CD4-positive, alpha-beta memory T cell (primary cell): ENCODE results near the gene TSHZ2. TPM values are rescaled to one million over a fixed set of nuclear protein-coding genes. Genes with fewer than 3 reads are reported as not detected.

ENCODE experiments used
- CTCF ChIA-PET: fragments of 350-600 bp; sonication (Branson Sonifier 250); formaldehyde crosslinking; loops from one replicate; lab custom pipeline; 2021; ENCODE audit warnings: inconsistent platforms; ENCODE audit not compliant: partially characterized antibody; lab: Charles Lee
- POLR2A ChIA-PET: fragments of 350-600 bp; sonication (Branson Sonifier 250); formaldehyde crosslinking; loops from one replicate; lab custom pipeline; 2021; ENCODE audit not compliant: partially characterized antibody; lab: Charles Lee
- DNase-seq, 5 donors: peaks; one replicate each; pipeline versions ENCODE4 v3.0.0 to v3.0.0-alpha.2; 2020 to 2022; ENCODE audit warnings: mixed read lengths in 1 of 5
- H3K27ac ChIP-seq: one replicate; pipeline ENCODE4 v1.7.0; 2013; ENCODE audit warnings: low read depth, low read length
- H3K27me3 ChIP-seq: 2 replicates; pipeline ENCODE4 v1.7.0; 2013; ENCODE audit warnings: mild to moderate bottlenecking, low read length, moderate library complexity; ENCODE audit not compliant: insufficient read depth
- H3K36me3 ChIP-seq: 2 replicates; pipeline ENCODE4 v1.7.0; 2013; ENCODE audit warnings: mild to moderate bottlenecking, low read length, moderate library complexity; ENCODE audit not compliant: insufficient read depth
- H3K4me1 ChIP-seq: 2 replicates; pipeline ENCODE4 v1.7.0; 2013; ENCODE audit warnings: mild to moderate bottlenecking, low read length, moderate library complexity; ENCODE audit not compliant: insufficient read depth
- H3K4me3 ChIP-seq, 2 donors: one replicate each; pipeline ENCODE4 v1.7.0; 2013; ENCODE audit warnings: low read length in 2 of 2, mild to moderate bottlenecking in 1 of 2
- H3K9me3 ChIP-seq, 2 donors: one replicate each; pipeline ENCODE4 v1.7.0; 2013; ENCODE audit warnings: low read length in 2 of 2, control low read depth in 1 of 2; ENCODE audit not compliant: control insufficient read depth in 1 of 2
- H3K27ac Mint-ChIP-seq, 7 donors: one replicate each; pipeline ENCODE4 v1.8.0; 2020 to 2021; ENCODE audit warnings: mixed read lengths in 7 of 7, mild to moderate bottlenecking in 6 of 7, inconsistent platforms in 3 of 7, moderate library complexity in 3 of 7
- H3K27me3 Mint-ChIP-seq, 2 donors: one replicate each; pipeline ENCODE4 v1.8.0; 2020 to 2021; ENCODE audit warnings: mixed read lengths in 2 of 2
- H3K36me3 Mint-ChIP-seq, 2 donors: one replicate each; pipeline ENCODE4 v1.8.0; 2020 to 2021; ENCODE audit warnings: mixed read lengths in 2 of 2, inconsistent platforms in 1 of 2, mild to moderate bottlenecking in 1 of 2
- H3K4me1 Mint-ChIP-seq, 4 donors: one replicate each; pipeline ENCODE4 v1.8.0; 2020 to 2021; ENCODE audit warnings: mixed read lengths in 4 of 4, mild to moderate bottlenecking in 1 of 4
- H3K4me3 Mint-ChIP-seq, 8 donors: one replicate each; pipeline ENCODE4 v1.8.0; 2020 to 2021; ENCODE audit warnings: mixed read lengths in 8 of 8, mild to moderate bottlenecking in 7 of 8, moderate library complexity in 6 of 8, inconsistent platforms in 3 of 8
- H3K9me3 Mint-ChIP-seq, 8 donors: one replicate each; pipeline ENCODE4 v1.8.0; 2020 to 2021; ENCODE audit warnings: mixed read lengths in 8 of 8, mild to moderate bottlenecking in 5 of 8, inconsistent platforms in 3 of 8, moderate library complexity in 1 of 8
- intact Hi-C: fragments of 100-400 bp; cut with micrococcal nuclease; formaldehyde crosslinking; loops from one replicate; pipeline ENCODE4 v1.15.1; 2023
- polyA plus RNA-seq, 2 donors: library from polyadenylated mRNA; unstranded; fragments of 300-500 nt; fragmentation: Illumina TruSeq; gene quantifications; one replicate each; pipeline ENCODE4 v1.2.3, GENCODE V29; 2021
- total RNA-seq, 2 experiments: library from RNA; stranded (reverse); gene quantifications; one replicate each; pipeline ENCODE4 v1.2.3, GENCODE V29; 2021

Gene TSHZ2
- total and polyA plus RNA-seq, 4 experiments from 2014 or later: 2.3 to 31.8 (median 17.1) TPM

- Mint-ChIP-seq H3K4me1 (peaks cover 0 to 10% (median 8%) of the 10 kb centered on the region in 4 donors), H3K4me3 (no peak overlapping the region)
These were observed 230.6 kb downstream of the TSHZ2 start for GRCh38 chr20:53202777-53203176.

GRCh38 chr20:53205046-53205445 lies 232.9 kb downstream of the TSHZ2 start:
- Histone ChIP-seq H3K36me3 (no peaks in the 10 kb centered on the region), H3K27me3 (no peaks in the 10 kb centered on the region), H3K9me3 (no peaks in the 10 kb centered on the region), H3K27ac (no peak overlapping the region), H3K4me3 (no peak overlapping the region), H3K4me1 (peaks cover 15% of the 10 kb centered on the region)
- Mint-ChIP-seq H3K4me1 (peaks cover 5 to 22% (median 14%) of the 10 kb centered on the region in 4 donors), H3K27me3 (no peaks in the 10 kb centered on the region), H3K27ac (no peak overlapping the region), H3K36me3 (no peaks in the 10 kb centered on the region), H3K4me3 (no peak overlapping the region), H3K9me3 (no peaks in the 10 kb centered on the region)
- intact Hi-C loops: no loop called here
- CTCF ChIA-PET: interaction anchor here (2.1 kb wide), 1 partner anchor 11 kb away, joined by 9 read pairs; no protein-coding TSS in a partner anchor
- POLR2A ChIA-PET: interaction anchor here (0.5 kb wide), 1 partner anchor 637 kb away, joined by 3 read pairs; no protein-coding TSS in a partner anchor
- no peak for DNase-seq

More at GRCh38 chr20:53202777-53203176, 230.6 kb downstream of the TSHZ2 start:
- Histone ChIP-seq H3K27ac (no peak overlapping the region), H3K4me1 (peaks cover 1% of the 10 kb centered on the region), H3K4me3 (no peak overlapping the region), H3K36me3 (no peaks in the 10 kb centered on the region), H3K9me3 (no peaks in the 10 kb centered on the region), H3K27me3 (no peaks in the 10 kb centered on the region)
- Mint-ChIP-seq H3K27me3 (peaks cover 0 to 3% of the 10 kb centered on the region in 2 donors), H3K36me3 (peaks cover 0 to 3% of the 10 kb centered on the region in 2 donors), H3K9me3 (no peaks in the 10 kb centered on the region), H3K27ac (peak overlapping the region in 2 of 7 donors; percentile 25 to 43)
- intact Hi-C loops: no loop called here
- CTCF ChIA-PET: interaction anchor here (1.1 to 1.5 kb wide), 2 partner anchors 12 to 14 kb away, joined by 3 to 9 read pairs; no protein-coding TSS in a partner anchor
- POLR2A ChIA-PET: no interaction called here
- DNase-seq: no peak

GRCh38 chr20:53208110-53208832 lies 236.1 kb downstream of the TSHZ2 start:
- CTCF ChIA-PET: interaction anchor here (0.8 to 4.0 kb wide), 6 partner anchors 8 to 896 kb away, joined by 3 to 20 read pairs (median 7); no protein-coding TSS in a partner anchor
- Mint-ChIP-seq H3K36me3 (no peaks in the 10 kb centered on the region), H3K27ac (peak overlapping the region; percentile 44 to 86 (median 72)), H3K4me1 (peaks cover 5 to 22% (median 16%) of the 10 kb centered on the region in 4 donors), H3K27me3 (no peaks in the 10 kb centered on the region), H3K4me3 (peak overlapping the region; percentile 51 to 81 (median 66)), H3K9me3 (no peaks in the 10 kb centered on the region)
- Histone ChIP-seq H3K4me3 (peak overlapping the region in 1 of 2 donors; percentile 22), H3K27me3 (no peaks in the 10 kb centered on the region), H3K4me1 (peaks cover 15% of the 10 kb centered on the region), H3K27ac (no peak overlapping the region), H3K9me3 (no peaks in the 10 kb centered on the region), H3K36me3 (no peaks in the 10 kb centered on the region)
- intact Hi-C loops: no loop called here
- DNase-seq: peak in 4 of 5 donors; percentile 13 to 52 (median 22)
- POLR2A ChIA-PET: interaction anchor here (2.5 kb wide), 1 partner anchor 8 kb away, joined by 7 read pairs; no protein-coding TSS in a partner anchor

GRCh38 chr20:53210041-53210440 lies 237.9 kb downstream of the TSHZ2 start:
- CTCF ChIA-PET: interaction anchor here (2.1 to 4.0 kb wide), 2 partner anchors 9 to 898 kb away, joined by 10 to 20 read pairs; no protein-coding TSS in a partner anchor
- Mint-ChIP-seq H3K27me3 (no peaks in the 10 kb centered on the region), H3K4me1 (peaks cover 7 to 30% (median 26%) of the 10 kb centered on the region in 4 donors), H3K36me3 (no peaks in the 10 kb centered on the region), H3K27ac (peak overlapping the region in 2 of 7 donors; percentile 12 to 43), H3K4me3 (no peak overlapping the region), H3K9me3 (no peaks in the 10 kb centered on the region)
- H3K9me3 ChIP-seq: no peaks in the 10 kb centered on the region
- H3K36me3 ChIP-seq: no peaks in the 10 kb centered on the region
- H3K4me1 ChIP-seq: peaks cover 24% of the 10 kb centered on the region
- H3K4me3 ChIP-seq: no peak overlapping the region
- DNase-seq: no peak
- POLR2A ChIA-PET: no interaction called here
- intact Hi-C loops: loop anchor here (10.0 kb wide), 1 partner anchor 185 kb away; no protein-coding TSS in a partner anchor
- H3K27ac ChIP-seq: no peak overlapping the region
- no peaks in the 10 kb centered on the region for H3K27me3 ChIP-seq

- H3K4me3 ChIP-seq: no peak overlapping the region
- no peaks in the 10 kb centered on the region for H3K27me3 ChIP-seq
- DNase-seq: no peak
- H3K4me1 ChIP-seq: peaks cover 33% of the 10 kb centered on the region
- Mint-ChIP-seq H3K27ac (no peak overlapping the region), H3K27me3 (no peaks in the 10 kb centered on the region), H3K36me3 (no peaks in the 10 kb centered on the region), H3K4me3 (no peak overlapping the region), H3K9me3 (no peaks in the 10 kb centered on the region), H3K4me1 (peaks cover 11 to 35% (median 30%) of the 10 kb centered on the region in 4 donors)
- no peak overlapping the region for H3K27ac ChIP-seq
- no peaks in the 10 kb centered on the region for H3K36me3 ChIP-seq
- no peaks in the 10 kb centered on the region for H3K9me3 ChIP-seq
- intact Hi-C loops: loop anchor here (10.0 kb wide), 1 partner anchor 186 kb away; no protein-coding TSS in a partner anchor
- POLR2A ChIA-PET: interaction anchor here (1.2 kb wide), 1 partner anchor 10 kb away, joined by 3 read pairs; no protein-coding TSS in a partner anchor
- CTCF ChIA-PET: interaction anchor here (4.0 kb wide), 1 partner anchor 8 kb away, joined by 20 read pairs; no protein-coding TSS in a partner anchor
These were observed 238.8 kb downstream of the TSHZ2 start for GRCh38 chr20:53210931-53211330.

GRCh38 chr20:53212018-53212417 lies 239.9 kb downstream of the TSHZ2 start:
- intact Hi-C loops: loop anchor here (10.0 kb wide), 1 partner anchor 187 kb away; no protein-coding TSS in a partner anchor
- H3K9me3 Mint-ChIP-seq: no peaks in the 10 kb centered on the region
- no peak overlapping the region for H3K4me3 Mint-ChIP-seq
- H3K4me1 ChIP-seq: peaks cover 44% of the 10 kb centered on the region
- POLR2A ChIA-PET: no interaction called here
- DNase-seq: no peak
- H3K36me3 ChIP-seq: no peaks in the 10 kb centered on the region
- CTCF ChIA-PET: interaction anchor here (2.1 kb wide), 1 partner anchor 900 kb away, joined by 8 read pairs; no protein-coding TSS in a partner anchor
- H3K27ac ChIP-seq: no peak overlapping the region
- no peaks in the 10 kb centered on the region for H3K36me3 Mint-ChIP-seq
- H3K9me3 ChIP-seq: no peaks in the 10 kb centered on the region
- H3K27me3 ChIP-seq: no peaks in the 10 kb centered on the region
- H3K27me3 Mint-ChIP-seq: no peaks in the 10 kb centered on the region
- H3K4me1 Mint-ChIP-seq: peaks cover 14 to 38% (median 33%) of the 10 kb centered on the region in 4 donors
- H3K4me3 ChIP-seq: no peak overlapping the region
- H3K27ac Mint-ChIP-seq: no peak overlapping the region
